Measurements from ENCODE around the gene ABCA8.

The ABCA8 gene

GRCh38 chr17:68937890-68938514 is 17.2 kb downstream of the ABCA8 start:
- no peak for TF ChIP-seq CTCF (conservative IDR thresholded peaks at IDR 0.05)
- no peak overlapping the region for H3K27ac ChIP-seq

GRCh38 chr17:68927516-68927915 is 27.7 kb downstream of the ABCA8 start:
- H3K27ac ChIP-seq, result no peak overlapping the region
- TF ChIP-seq CTCF (conservative IDR thresholded peaks at IDR 0.05), result no peak

GRCh38 chr17:68924793-68925720 is 30.1 kb downstream of the ABCA8 start:
- no peak overlapping the region for H3K27ac ChIP-seq
- no peak for TF ChIP-seq CTCF (conservative IDR thresholded peaks at IDR 0.05)

- TF ChIP-seq CTCF (conservative IDR thresholded peaks at IDR 0.05), result no peak
Measured at GRCh38 chr17:68910789-68911431, 44.3 kb downstream of the ABCA8 start.

GRCh38 chr17:68910251-68910705 is 44.9 kb downstream of the ABCA8 start:
- H3K27ac ChIP-seq, result no peak overlapping the region
- no peak for TF ChIP-seq CTCF (conservative IDR thresholded peaks at IDR 0.05)

More at GRCh38 chr17:68910789-68911431, 44.3 kb downstream of the ABCA8 start:
- no peak overlapping the region for H3K27ac ChIP-seq

GRCh38 chr17:68909066-68909465 is 46.1 kb downstream of the ABCA8 start:
- H3K27ac ChIP-seq, result no peak overlapping the region
- no peak for TF ChIP-seq CTCF (conservative IDR thresholded peaks at IDR 0.05)

- no peak for TF ChIP-seq CTCF (conservative IDR thresholded peaks at IDR 0.05)
- H3K27ac ChIP-seq, result no peak overlapping the region
Measured at GRCh38 chr17:68908045-68908444, 47.1 kb downstream of the ABCA8 start.
